Gastroesophageal sphincter (tissue), 4 donors: ENCODE results near the gene PSMB8. TPM values are rescaled to one million over a fixed set of nuclear protein-coding genes. Genes with fewer than 3 reads are reported as not detected.
"Not testable (repeated sequence)": the region's sequence is repeated elsewhere in the genome, so short reads cannot be mapped to it uniquely, and the experiment has no call there.

Experiments
- ATAC-seq: fragments of 150-250 bp; one replicate; pipeline ENCODE4 v1.9.1; 2016; ENCODE audit warnings: mild to moderate bottlenecking, moderate library complexity
- H3K27ac ChIP-seq, 4 donors: fragments of 200-600 bp; sonication (generic) in 3 of 4; 1 replicate in 3 of 4; 2 replicates in 1 of 4; pipeline ENCODE4 v1.5.1; 2016 to 2019
- H3K27me3 ChIP-seq: fragments of 200-600 bp; sonication (generic); one replicate; pipeline ENCODE4 v1.5.1; 2019
- H3K36me3 ChIP-seq, 2 donors: fragments of 200-600 bp; sonication (generic); one replicate each; pipeline ENCODE4 v1.5.1; 2019; ENCODE audit warnings: control low read depth in 1 of 2
- H3K4me1 ChIP-seq, 3 donors: fragments of 200-600 bp; sonication (generic); 1 replicate in 2 of 3; 2 replicates in 1 of 3; pipeline ENCODE4 v1.5.1; 2016 to 2019; ENCODE audit warnings: control low read depth in 2 of 3
- H3K4me3 ChIP-seq, 2 donors: fragments of 200-600 bp; sonication (generic); one replicate each; pipeline ENCODE4 v1.5.1; 2019; ENCODE audit warnings: mild to moderate bottlenecking in 1 of 2, moderate library complexity in 1 of 2
- H3K9me3 ChIP-seq, 3 donors: fragments of 200-600 bp; sonication (generic); one replicate each; pipeline ENCODE4 v1.5.1; 2017 to 2019; ENCODE audit warnings: control low read depth in 2 of 3
- EP300 ChIP-seq: sonication (generic); formaldehyde crosslinking; IDR thresholded peaks from one replicate; pipeline ENCODE4 v1.6.1; 2017; ENCODE audit warnings: antibody characterized with exemption, mild to moderate bottlenecking
- POLR2A ChIP-seq, 2 donors: fragments of 450-650 bp; IDR thresholded peaks; one replicate each; pipeline ENCODE4 v1.6.1; 2017; ENCODE audit warnings: antibody characterized with exemption in 2 of 2, mild to moderate bottlenecking in 2 of 2, moderate library complexity in 1 of 2
- POLR2AphosphoS5 ChIP-seq: sonication (generic); formaldehyde crosslinking; IDR thresholded peaks from one replicate; pipeline ENCODE4 v1.6.1; 2017; ENCODE audit warnings: antibody characterized with exemption
- WGBS, 2 donors: methylation state at CpG; one replicate each; pipeline ENCODE4 v1.1.5; 2018; ENCODE audit warnings: low coverage in 1 of 2; 5-methylcytosine and 5-hydroxymethylcytosine counted together
- total RNA-seq, 4 donors: library from RNA; depleted of rRNA; stranded (reverse); fragments of >200 nt; gene quantifications; one replicate each; pipeline ENCODE4 v1.1.0, GENCODE V29; 2016
- TF ChIP-seq, protein P1 (sequence below), 4 experiments: fragments of 200-600 bp in 2 of 4; fragments of 450-650 bp in 2 of 4; sonication (generic) in 1 of 4; IDR thresholded peaks; one replicate each; pipeline ENCODE4 v1.5.1; 2017 to 2019; ENCODE audit warnings: antibody characterized with exemption in 4 of 4, mild to moderate bottlenecking in 2 of 4, moderate library complexity in 2 of 4

Gene PSMB8
- total RNA-seq, 4 donors from 2014 or later: 20.2 to 49.9 (median 36.7) TPM

GRCh38 chr6:32807020-32807580 lies 36.7 kb downstream of the PSMB8 start:
- Histone ChIP-seq H3K4me1 (no peaks in the 10 kb centered on the region), H3K9me3 (no peaks in the 10 kb centered on the region), H3K4me3 (no peak overlapping the region), H3K36me3 (no peaks in the 10 kb centered on the region), H3K27me3 (peaks cover 27% of the 10 kb centered on the region), H3K27ac (no peak overlapping the region)
- 90% methylated on average over 2 of the region's 5 CpGs; no CpG with 5 or more reads in 1 of the 2 donors for WGBS, 2 donors
- TF ChIP-seq POLR2AphosphoS5 (no peak), EP300 (no peak)
- TF ChIP-seq, protein P1, sequence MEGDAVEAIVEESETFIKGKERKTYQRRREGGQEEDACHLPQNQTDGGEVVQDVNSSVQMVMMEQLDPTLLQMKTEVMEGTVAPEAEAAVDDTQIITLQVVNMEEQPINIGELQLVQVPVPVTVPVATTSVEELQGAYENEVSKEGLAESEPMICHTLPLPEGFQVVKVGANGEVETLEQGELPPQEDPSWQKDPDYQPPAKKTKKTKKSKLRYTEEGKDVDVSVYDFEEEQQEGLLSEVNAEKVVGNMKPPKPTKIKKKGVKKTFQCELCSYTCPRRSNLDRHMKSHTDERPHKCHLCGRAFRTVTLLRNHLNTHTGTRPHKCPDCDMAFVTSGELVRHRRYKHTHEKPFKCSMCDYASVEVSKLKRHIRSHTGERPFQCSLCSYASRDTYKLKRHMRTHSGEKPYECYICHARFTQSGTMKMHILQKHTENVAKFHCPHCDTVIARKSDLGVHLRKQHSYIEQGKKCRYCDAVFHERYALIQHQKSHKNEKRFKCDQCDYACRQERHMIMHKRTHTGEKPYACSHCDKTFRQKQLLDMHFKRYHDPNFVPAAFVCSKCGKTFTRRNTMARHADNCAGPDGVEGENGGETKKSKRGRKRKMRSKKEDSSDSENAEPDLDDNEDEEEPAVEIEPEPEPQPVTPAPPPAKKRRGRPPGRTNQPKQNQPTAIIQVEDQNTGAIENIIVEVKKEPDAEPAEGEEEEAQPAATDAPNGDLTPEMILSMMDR (IDR thresholded peaks at IDR 0.05): no peak
- no peak for ATAC-seq

- H3K36me3 ChIP-seq, H3K27ac ChIP-seq, H3K9me3 ChIP-seq, H3K4me1 ChIP-seq, H3K4me3 ChIP-seq, ATAC-seq: not testable (repeated sequence)
- peaks cover 36% of the 10 kb centered on the region for H3K27me3 ChIP-seq
Observed at GRCh38 chr6:32805404-32805803, 38.4 kb downstream of the PSMB8 start.

GRCh38 chr6:32803416-32803815 lies 40.4 kb downstream of the PSMB8 start:
- Histone ChIP-seq H3K9me3 (peaks cover 0 to 6% (median 0%) of the 10 kb centered on the region in 3 donors), H3K36me3 (no peaks in the 10 kb centered on the region), H3K27ac (no peak overlapping the region), H3K4me1 (no peaks in the 10 kb centered on the region), H3K27me3 (peaks cover 53% of the 10 kb centered on the region), H3K4me3 (no peak overlapping the region)
- TF ChIP-seq POLR2A (IDR thresholded peaks at IDR 0.05): no peak
- TF ChIP-seq, protein P1 (IDR thresholded peaks at IDR 0.05): no peak
- TF ChIP-seq EP300: no peak
- TF ChIP-seq POLR2AphosphoS5: no peak
- no peak for ATAC-seq
- 43 to 63% methylated on average over 2 of the region's 2 CpGs for WGBS, 2 donors

- no peak for ATAC-seq
- TF ChIP-seq POLR2AphosphoS5 (no peak), POLR2A (IDR thresholded peaks at IDR 0.05) (no peak), EP300 (no peak)
- TF ChIP-seq, protein P1 (IDR thresholded peaks at IDR 0.05): no peak
- peaks cover 57% of the 10 kb centered on the region for H3K27me3 ChIP-seq
Observed at GRCh38 chr6:32799740-32800139, 44.1 kb downstream of the PSMB8 start.

DNA sequence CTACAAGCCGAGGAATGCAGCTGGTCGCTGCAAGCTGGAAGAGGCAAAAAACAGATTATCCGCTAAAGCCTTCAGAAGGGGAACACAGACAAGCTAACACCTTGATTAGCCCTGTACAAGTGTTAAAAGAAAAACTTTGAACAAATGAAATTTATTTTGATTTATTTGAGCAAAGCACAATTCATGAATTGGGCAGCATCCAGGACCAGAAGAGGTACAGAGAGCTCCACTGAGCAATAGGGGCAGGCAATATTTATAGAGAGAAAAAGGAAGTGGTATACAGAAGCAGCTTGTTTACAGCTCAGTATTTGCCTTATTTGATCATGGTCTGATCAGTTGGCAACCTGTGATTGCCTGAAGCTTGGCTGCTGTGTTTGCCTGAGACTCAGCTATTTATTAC lies 44.7 kb downstream of the PSMB8 start:
- Histone ChIP-seq H3K4me1 (peaks cover 0 to 10% (median 2%) of the 10 kb centered on the region in 3 donors), H3K9me3 (peaks cover 0 to 6% (median 0%) of the 10 kb centered on the region in 3 donors), H3K27me3 (peaks cover 62% of the 10 kb centered on the region), H3K4me3 (no peak overlapping the region), H3K36me3 (no peaks in the 10 kb centered on the region), H3K27ac (no peak overlapping the region)
- WGBS, 2 donors: 96% methylated on average over 3 of the region's 3 CpGs; no CpG with 5 or more reads in 1 of the 2 donors
- no peak for ATAC-seq
- TF ChIP-seq POLR2A (IDR thresholded peaks at IDR 0.05) (no peak), POLR2AphosphoS5 (no peak), EP300 (no peak)
- TF ChIP-seq, protein P1 (IDR thresholded peaks at IDR 0.05): no peak

More at GRCh38 chr6:32799740-32800139, 44.1 kb downstream of the PSMB8 start:
- H3K27ac ChIP-seq: no peak overlapping the region
- peaks cover 0 to 6% (median 0%) of the 10 kb centered on the region in 3 donors for H3K9me3 ChIP-seq
- no peaks in the 10 kb centered on the region for H3K36me3 ChIP-seq
- H3K4me1 ChIP-seq: peaks cover 0 to 10% (median 2%) of the 10 kb centered on the region in 3 donors
- 73 to 82% methylated on average over 3 of the region's 3 CpGs for WGBS, 2 donors
- H3K4me3 ChIP-seq: no peak overlapping the region
